ENCODE measurements around the gene CAMK1G.

Gene CAMK1G

DNA sequence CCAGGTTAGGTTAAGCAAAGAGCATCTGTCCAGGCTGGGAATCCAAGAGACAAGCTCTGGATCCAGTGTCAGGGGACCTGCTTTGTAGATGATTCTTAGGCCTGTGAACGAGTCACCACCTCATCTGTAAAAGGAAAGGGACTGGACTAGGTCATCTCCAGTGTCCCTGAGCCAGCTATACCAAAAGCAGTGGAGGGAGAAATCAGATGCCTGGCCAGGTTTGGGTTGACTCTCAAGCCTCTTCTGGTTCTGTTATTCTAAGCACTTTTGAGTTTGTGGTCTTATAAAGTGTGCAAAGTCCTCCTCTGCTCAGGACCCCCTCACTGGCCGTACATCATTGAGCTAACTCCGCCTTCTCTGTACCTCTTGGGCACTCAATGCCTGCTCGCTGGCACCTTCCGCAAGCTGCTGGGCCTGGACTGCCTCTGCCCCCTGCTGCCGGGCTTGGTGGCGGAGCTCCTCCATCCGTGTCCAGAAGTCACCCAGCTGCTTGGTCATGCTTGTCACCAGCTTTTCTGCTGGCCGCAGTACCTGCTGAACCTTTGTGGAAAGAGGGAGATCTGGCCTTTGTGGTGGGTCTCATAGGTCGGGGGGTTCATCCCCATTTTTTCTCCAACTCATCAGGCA is 33.6 kb downstream of the CAMK1G start:
- no peak overlapping the region for H3K4me3 ChIP-seq (ENCODE audit: low read depth, low read length)
- TF ChIP-seq, protein P1, sequence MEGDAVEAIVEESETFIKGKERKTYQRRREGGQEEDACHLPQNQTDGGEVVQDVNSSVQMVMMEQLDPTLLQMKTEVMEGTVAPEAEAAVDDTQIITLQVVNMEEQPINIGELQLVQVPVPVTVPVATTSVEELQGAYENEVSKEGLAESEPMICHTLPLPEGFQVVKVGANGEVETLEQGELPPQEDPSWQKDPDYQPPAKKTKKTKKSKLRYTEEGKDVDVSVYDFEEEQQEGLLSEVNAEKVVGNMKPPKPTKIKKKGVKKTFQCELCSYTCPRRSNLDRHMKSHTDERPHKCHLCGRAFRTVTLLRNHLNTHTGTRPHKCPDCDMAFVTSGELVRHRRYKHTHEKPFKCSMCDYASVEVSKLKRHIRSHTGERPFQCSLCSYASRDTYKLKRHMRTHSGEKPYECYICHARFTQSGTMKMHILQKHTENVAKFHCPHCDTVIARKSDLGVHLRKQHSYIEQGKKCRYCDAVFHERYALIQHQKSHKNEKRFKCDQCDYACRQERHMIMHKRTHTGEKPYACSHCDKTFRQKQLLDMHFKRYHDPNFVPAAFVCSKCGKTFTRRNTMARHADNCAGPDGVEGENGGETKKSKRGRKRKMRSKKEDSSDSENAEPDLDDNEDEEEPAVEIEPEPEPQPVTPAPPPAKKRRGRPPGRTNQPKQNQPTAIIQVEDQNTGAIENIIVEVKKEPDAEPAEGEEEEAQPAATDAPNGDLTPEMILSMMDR (IDR thresholded peaks at IDR 0.05; ENCODE audit: low read depth, low read length, missing control alignments): no peak
- no peak for DNase-seq (ENCODE audit: low read depth)

DNA sequence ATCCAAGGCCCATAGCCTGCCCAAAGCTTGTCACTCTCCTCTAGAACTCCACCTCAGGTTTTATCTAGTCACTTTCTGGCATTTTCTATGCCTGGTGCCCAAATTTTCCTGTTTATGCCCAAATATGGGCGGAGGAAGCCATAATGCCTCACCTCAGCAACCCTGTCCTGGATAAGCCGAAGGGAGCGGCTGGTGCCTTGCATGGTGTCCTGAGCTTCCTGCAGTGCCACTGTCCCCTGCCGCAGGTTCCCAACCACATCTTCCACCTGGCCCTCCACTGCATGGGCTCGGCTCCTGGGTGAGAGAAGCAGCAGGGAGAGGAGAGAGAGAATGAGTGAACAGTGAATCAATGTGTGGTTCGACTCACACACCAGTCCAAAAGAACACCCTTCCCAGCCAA is 34.2 kb downstream of the CAMK1G start:
- DNase-seq (ENCODE audit: low read depth): no peak
- H3K4me3 ChIP-seq (ENCODE audit: low read depth, low read length): no peak overlapping the region
- TF ChIP-seq, protein P1 (IDR thresholded peaks at IDR 0.05; ENCODE audit: low read depth, low read length, missing control alignments): no peak

DNA sequence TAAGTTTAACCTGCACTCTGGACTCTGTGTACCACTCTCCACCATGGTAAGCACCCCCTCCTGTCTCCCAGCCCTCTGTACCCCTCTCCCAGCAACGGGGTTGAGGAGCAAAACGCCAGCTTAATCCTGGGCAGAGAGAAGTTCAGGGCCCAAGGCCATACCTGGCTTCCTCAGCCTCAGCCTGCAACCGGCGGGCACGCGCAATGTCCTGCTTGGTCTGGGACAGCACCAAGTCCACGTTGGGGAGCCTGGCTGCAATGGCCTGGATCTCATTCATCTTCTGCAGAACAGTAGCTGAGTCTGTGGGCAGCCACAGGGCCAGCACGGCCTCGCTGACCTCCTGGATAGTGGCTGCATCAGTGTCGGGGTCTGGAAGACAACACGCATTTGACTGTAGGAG is 34.8 kb downstream of the CAMK1G start:
- TF ChIP-seq, protein P1 (IDR thresholded peaks at IDR 0.05; ENCODE audit: low read depth, low read length, missing control alignments): no peak
- no peak overlapping the region for H3K4me3 ChIP-seq (ENCODE audit: low read depth, low read length)
- DNase-seq (ENCODE audit: low read depth): no peak

DNA sequence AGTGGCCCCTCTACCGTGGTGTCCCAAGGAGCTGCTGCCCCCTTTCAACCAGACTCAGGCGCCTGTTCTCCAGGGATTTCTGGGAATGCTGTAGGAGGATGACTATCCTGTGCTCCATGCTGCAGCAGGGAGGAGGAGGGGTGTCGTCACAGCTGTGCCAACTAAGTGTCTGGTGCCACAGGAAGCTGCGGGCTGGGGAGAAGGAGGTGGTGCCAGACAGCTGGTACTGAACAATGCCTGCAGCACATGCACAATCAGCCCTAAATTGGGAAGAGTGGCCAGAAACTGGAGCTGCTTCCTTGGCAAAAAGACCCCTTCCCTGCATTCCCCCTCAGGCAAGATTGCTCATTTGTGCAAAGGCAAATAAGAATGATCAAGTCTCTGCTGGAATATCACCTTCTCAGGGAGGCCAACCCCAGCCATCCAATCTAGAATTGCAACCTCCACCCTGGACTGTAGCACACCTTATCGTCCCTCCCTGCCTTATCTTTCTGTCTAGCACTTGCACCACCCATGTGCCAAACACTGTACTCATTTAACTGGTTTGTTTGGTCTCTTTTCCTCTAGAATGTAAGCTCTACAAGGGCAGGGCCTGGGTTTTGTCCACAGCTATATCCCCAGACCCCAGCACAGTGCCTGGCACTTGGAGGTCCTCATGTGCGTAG is 35.4 kb downstream of the CAMK1G start:
- TF ChIP-seq, protein P1 (IDR thresholded peaks at IDR 0.05; ENCODE audit: low read depth, low read length, missing control alignments): no peak
- no peak overlapping the region for H3K4me3 ChIP-seq (ENCODE audit: low read depth, low read length)
- DNase-seq (ENCODE audit: low read depth): no peak

DNA sequence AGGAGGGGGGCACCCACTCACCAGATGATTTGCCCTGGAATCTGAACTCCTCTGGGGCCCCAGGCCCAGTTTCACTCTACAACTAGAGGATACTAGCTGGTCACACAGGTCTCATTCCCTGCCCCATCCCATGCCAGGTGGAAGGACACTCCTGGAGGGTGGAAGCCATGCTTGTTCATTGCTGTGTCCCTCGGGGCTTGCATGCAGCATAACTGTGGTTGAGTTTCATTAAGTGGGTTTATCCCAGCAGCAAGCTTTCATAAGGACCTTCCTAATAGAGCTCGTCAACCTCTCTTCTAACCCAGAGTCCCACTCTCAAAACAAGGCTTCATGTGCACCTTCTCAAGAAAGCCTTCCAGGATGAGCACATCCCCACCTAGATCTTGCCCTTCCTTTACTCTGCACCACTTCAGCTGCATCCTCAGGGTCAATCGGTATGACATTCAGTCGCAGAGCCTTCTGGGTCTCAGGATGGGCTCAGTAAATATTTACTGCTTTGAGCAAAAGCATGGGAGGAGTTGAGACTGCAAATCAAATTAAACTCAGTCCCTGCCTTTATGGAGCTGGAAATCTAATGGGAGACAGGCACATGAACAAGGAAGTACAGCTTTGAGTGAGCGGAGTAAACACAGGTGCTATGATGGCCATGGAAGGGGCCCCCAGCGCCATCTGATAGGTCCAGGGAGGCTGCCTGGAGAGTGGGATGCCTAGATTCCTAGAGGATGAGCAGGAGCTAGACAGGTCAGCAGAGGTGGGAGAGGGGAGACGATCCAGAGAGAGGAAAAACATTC is 36.4 kb downstream of the CAMK1G start:
- no peak for DNase-seq (ENCODE audit: low read depth)
- TF ChIP-seq, protein P1 (IDR thresholded peaks at IDR 0.05; ENCODE audit: low read depth, low read length, missing control alignments): no peak
- H3K4me3 ChIP-seq (ENCODE audit: low read depth, low read length): no peak overlapping the region

DNA sequence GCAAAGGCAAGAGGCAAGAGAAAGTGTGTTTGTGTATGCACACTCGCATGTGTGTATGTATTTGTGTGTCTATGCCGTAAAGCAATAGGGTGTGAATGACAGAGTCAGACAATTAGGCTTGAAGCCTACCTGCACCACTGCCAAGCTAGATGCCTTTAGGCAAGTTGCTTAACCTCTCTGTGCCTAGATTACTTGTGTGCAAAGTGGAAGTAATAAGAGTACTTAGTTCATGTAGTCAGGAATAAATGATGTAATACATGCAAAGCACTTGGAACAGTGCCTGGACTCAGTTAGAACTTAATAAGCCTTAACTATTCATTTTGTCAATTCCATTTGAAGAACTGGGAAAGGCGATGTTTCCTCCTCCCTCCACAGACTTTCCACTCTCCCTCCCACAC is 37.0 kb downstream of the CAMK1G start:
- no peak overlapping the region for H3K4me3 ChIP-seq (ENCODE audit: low read depth, low read length)
- DNase-seq (ENCODE audit: low read depth): no peak
- TF ChIP-seq, protein P1 (IDR thresholded peaks at IDR 0.05; ENCODE audit: low read depth, low read length, missing control alignments): no peak
